K562 (cell line): ENCODE data around the gene IGF2BP3. TPM values are rescaled to one million over a fixed set of nuclear protein-coding genes. Genes with fewer than 3 reads are reported as not detected.

Source experiments
- ARID3B ChIP-seq: fragments of 250-450 bp; sonication (Bioruptor Pico); IDR thresholded peaks from 2 replicates; pipeline ENCODE4 v1.4.0; 2020; ENCODE audit warnings: borderline replicate concordance
- BRF1 ChIP-seq: IDR thresholded peaks from 3 replicates; pipeline ENCODE4 v1.6.1; 2011; ENCODE audit warnings: borderline replicate concordance, mild to moderate bottlenecking; ENCODE audit not compliant: insufficient read length; ENCODE audit errors: extremely low read depth
- CBX3 ChIP-seq, 2 experiments: IDR thresholded peaks; 1 replicate in 1 of 2; 2 replicates in 1 of 2; pipeline ENCODE4 v1.6.1; 2012; ENCODE audit warnings: inconsistent platforms in 2 of 2, low read length in 2 of 2, borderline replicate concordance in 1 of 2, control low read depth in 1 of 2
- DEAF1 ChIP-seq: fragments of 450-650 bp; formaldehyde crosslinking; IDR thresholded peaks from 2 replicates; pipeline ENCODE4 v1.4.0; 2020; ENCODE audit warnings: mild to moderate bottlenecking, moderate library complexity
- ERF ChIP-seq: fragments of 450-650 bp; formaldehyde crosslinking; IDR thresholded peaks from 2 replicates; pipeline ENCODE4 v1.4.0; 2020; ENCODE audit warnings: mild to moderate bottlenecking, mixed read lengths
- GTF2B ChIP-seq: IDR thresholded peaks from 2 replicates; pipeline ENCODE4 v1.6.1; 2011; ENCODE audit not compliant: insufficient read length; ENCODE audit errors: extremely low read depth
- MAX ChIP-seq: sonication (generic); formaldehyde crosslinking; IDR thresholded peaks from 2 replicates; pipeline ENCODE4 v1.9.0; 2022; ENCODE audit warnings: mild to moderate bottlenecking, missing genetic modification reagents
- NCOA2 ChIP-seq, 2 experiments: fragments of 450-650 bp; IDR thresholded peaks; 2 replicates each; pipeline ENCODE4 v1.6.1; 2018; ENCODE audit warnings: mild to moderate bottlenecking in 2 of 2, moderate library complexity in 1 of 2; ENCODE audit not compliant: partially characterized antibody in 2 of 2
- NELFE ChIP-seq: IDR thresholded peaks from 2 replicates; pipeline ENCODE4 v1.6.1; 2011; ENCODE audit warnings: mild to moderate bottlenecking; ENCODE audit not compliant: insufficient read depth, insufficient read length
- PPARD ChIP-seq: fragments of 250-450 bp; sonication (Bioruptor Pico); IDR thresholded peaks from 2 replicates; pipeline ENCODE4 v1.8.0; 2022; ENCODE audit warnings: inconsistent platforms, mild to moderate bottlenecking, moderate library complexity
- PTRF ChIP-seq: fragments of 450-650 bp; IDR thresholded peaks from 2 replicates; pipeline ENCODE4 v1.6.1; 2016; ENCODE audit warnings: mild to moderate bottlenecking, missing genetic modification characterization, missing compliant biosample characterization
- TAL1 ChIP-seq: fragments of 450-650 bp; IDR thresholded peaks from 2 replicates; pipeline ENCODE4 v1.6.1; 2016; ENCODE audit warnings: mild to moderate bottlenecking
- ZNF212 ChIP-seq: fragments of 450-650 bp; formaldehyde crosslinking; IDR thresholded peaks from 2 replicates; pipeline ENCODE4 v1.4.0; 2020; ENCODE audit warnings: mild to moderate bottlenecking
- ZNF217 ChIP-seq: sonication (generic); formaldehyde crosslinking; IDR thresholded peaks from 2 replicates; pipeline ENCODE4 v1.8.0; 2022; ENCODE audit warnings: mild to moderate bottlenecking, missing genetic modification reagents
- ZNF282 ChIP-seq: sonication (generic); formaldehyde crosslinking; IDR thresholded peaks from 2 replicates; pipeline ENCODE4 v1.8.1; 2023; ENCODE audit warnings: missing genetic modification reagents
- ZNF324 ChIP-seq: fragments of 250-450 bp; sonication (Bioruptor Pico); IDR thresholded peaks from 2 replicates; pipeline ENCODE4 v1.4.0; 2020; ENCODE audit warnings: mild to moderate bottlenecking
- ZSCAN32 ChIP-seq: fragments of 450-650 bp; formaldehyde crosslinking; IDR thresholded peaks from 2 replicates; pipeline ENCODE4 v1.4.0; 2020; ENCODE audit warnings: mild to moderate bottlenecking, moderate library complexity
- polyA plus RNA-seq, 8 experiments: library from polyadenylated mRNA; depleted of rRNA in 4 of 8; stranded (reverse) in 5 of 8; unstranded in 3 of 8; fragments of >200 nt; fragmentation: Nextera tagmentation in 2 of 8; fragmentation: Illumina TruSeq in 1 of 8; extraction: Ambion mirVana in 2 of 8; extraction: Trizol in 1 of 8; gene quantifications; 2 replicates each; pipeline versions ENCODE4 v1.2.1 to v1.2.3, GENCODE V29; 2011 to 2014; ENCODE audit warnings: inconsistent platforms in 1 of 8, missing spikeins in 1 of 8
- total RNA-seq, 7 experiments: library from RNA; depleted of rRNA in 6 of 7; stranded (reverse); fragments of >200 nt in 6 of 7; fragmentation: Illumina TruSeq in 2 of 7; extraction: Trizol in 2 of 7; gene quantifications; 2 replicates each; pipeline versions ENCODE4 v1.2.1 to v1.2.3, GENCODE V29; 2011 to 2021; ENCODE audit warnings: low replicate concordance in 1 of 7
- TF ChIP-seq, protein P1 (sequence below): sonication (generic); formaldehyde crosslinking; IDR thresholded peaks from 2 replicates; pipeline ENCODE4 v1.8.0; 2022; ENCODE audit warnings: missing genetic modification reagents, mild to moderate bottlenecking, borderline replicate concordance
- TF ChIP-seq, protein P2 (sequence below): fragments of 250-450 bp; sonication (Bioruptor Pico); IDR thresholded peaks from 2 replicates; pipeline ENCODE4 v1.5.0; 2021
- TF ChIP-seq, protein P3 (sequence below), 3 experiments: IDR thresholded peaks in 2 of 3; conservative IDR thresholded peaks in 1 of 3; 2 replicates each; pipeline ENCODE4 v1.5.1; 2011 to 2012; ENCODE audit warnings: low read length in 3 of 3, mild to moderate bottlenecking in 3 of 3, control low read depth in 2 of 3, improper control_type of control experiment in 1 of 3, inconsistent platforms in 1 of 3, low read depth in 1 of 3, mixed read lengths in 1 of 3, moderate library complexity in 1 of 3; ENCODE audit not compliant: insufficient read depth in 2 of 3

The IGF2BP3 gene
- total and polyA plus RNA-seq, 9 of the 15 experiments (the other 6 are each of a cell fraction or from before 2014, with no cell fraction given), result 8.4 to 88.1 (median 61.2) TPM

DNA sequence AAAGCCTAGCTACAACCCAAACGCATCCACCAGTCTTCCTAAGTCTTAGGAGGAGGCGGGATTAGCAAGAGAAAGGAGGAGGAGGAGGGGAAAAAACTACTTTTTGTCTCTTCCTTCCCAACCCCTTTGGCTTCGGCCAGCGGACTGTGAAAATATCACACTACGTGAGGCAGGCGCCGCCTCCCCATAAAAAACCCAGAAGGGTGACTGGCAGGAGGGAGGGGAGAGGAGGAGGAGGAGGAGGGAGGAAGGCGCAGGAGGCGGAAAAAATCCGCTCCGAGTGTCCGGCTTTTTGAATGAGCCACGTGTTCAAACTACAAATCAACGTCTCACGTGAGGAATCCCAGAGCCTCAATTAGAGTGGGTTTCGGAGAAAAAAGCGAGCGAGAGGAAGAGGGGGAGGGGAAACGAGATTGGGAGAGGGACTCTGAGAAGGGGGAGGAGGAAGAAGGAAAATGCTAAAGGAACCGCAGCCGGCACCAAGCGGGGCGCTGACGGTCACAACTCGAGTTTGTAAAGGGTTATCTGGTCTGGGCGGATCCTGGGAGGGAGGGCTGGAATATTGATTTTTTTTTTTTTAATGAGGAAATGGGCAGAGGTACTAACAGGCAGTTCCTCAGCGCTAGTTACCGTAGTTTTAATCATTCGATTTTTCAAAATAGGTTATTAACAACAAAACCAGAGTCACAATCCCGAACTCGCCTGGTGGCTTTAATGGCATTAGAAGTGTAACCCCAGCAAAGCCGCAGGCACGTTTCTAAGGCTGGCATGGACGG lies at the start of gene IGF2BP3 (continued):
- TF ChIP-seq ZNF212 (no peak), DEAF1 (CRISPR knock-in tag) (no peak), GTF2B (no peak), TAL1 (0 out of 2 replicates have a peak, but pooled peaks have one; percentile 24), CBX3 (IDR thresholded peaks at IDR 0.05; ENCODE audit: borderline replicate concordance in 1 of 2, low read length in 2 of 2) (peak in 1 of 2 experiments; percentile 54; a peak in 1 of 3 replicates), ARID3B (no peak), ZNF324 (CRISPR knock-in tag) (no peak), ZNF282 (CRISPR knock-in tag) (no peak), ERF (CRISPR knock-in tag) (no peak), ZSCAN32 (no peak), MAX (CRISPR knock-in tag) (peak; percentile 82), NELFE (no peak), NCOA2 (IDR thresholded peaks at IDR 0.05; ENCODE audit: partially characterized antibody in 2 of 2) (no peak), PTRF (no peak), ZNF217 (no peak), PPARD (CRISPR knock-in tag) (no peak), BRF1 (no peak)
- TF ChIP-seq, protein P1, sequence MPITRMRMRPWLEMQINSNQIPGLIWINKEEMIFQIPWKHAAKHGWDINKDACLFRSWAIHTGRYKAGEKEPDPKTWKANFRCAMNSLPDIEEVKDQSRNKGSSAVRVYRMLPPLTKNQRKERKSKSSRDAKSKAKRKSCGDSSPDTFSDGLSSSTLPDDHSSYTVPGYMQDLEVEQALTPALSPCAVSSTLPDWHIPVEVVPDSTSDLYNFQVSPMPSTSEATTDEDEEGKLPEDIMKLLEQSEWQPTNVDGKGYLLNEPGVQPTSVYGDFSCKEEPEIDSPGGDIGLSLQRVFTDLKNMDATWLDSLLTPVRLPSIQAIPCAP (CRISPR knock-in tag), result no peak
- TF ChIP-seq, protein P2, sequence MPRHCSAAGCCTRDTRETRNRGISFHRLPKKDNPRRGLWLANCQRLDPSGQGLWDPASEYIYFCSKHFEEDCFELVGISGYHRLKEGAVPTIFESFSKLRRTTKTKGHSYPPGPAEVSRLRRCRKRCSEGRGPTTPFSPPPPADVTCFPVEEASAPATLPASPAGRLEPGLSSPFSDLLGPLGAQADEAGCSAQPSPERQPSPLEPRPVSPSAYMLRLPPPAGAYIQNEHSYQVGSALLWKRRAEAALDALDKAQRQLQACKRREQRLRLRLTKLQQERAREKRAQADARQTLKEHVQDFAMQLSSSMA (CRISPR knock-in tag), result no peak
- TF ChIP-seq, protein P3, sequence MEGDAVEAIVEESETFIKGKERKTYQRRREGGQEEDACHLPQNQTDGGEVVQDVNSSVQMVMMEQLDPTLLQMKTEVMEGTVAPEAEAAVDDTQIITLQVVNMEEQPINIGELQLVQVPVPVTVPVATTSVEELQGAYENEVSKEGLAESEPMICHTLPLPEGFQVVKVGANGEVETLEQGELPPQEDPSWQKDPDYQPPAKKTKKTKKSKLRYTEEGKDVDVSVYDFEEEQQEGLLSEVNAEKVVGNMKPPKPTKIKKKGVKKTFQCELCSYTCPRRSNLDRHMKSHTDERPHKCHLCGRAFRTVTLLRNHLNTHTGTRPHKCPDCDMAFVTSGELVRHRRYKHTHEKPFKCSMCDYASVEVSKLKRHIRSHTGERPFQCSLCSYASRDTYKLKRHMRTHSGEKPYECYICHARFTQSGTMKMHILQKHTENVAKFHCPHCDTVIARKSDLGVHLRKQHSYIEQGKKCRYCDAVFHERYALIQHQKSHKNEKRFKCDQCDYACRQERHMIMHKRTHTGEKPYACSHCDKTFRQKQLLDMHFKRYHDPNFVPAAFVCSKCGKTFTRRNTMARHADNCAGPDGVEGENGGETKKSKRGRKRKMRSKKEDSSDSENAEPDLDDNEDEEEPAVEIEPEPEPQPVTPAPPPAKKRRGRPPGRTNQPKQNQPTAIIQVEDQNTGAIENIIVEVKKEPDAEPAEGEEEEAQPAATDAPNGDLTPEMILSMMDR (IDR thresholded peaks at IDR 0.05 in 2 of 3, conservative IDR thresholded peaks at IDR 0.05 in 1 of 3; ENCODE audit: insufficient read depth in 2 of 3, low read depth in 1 of 3, low read length in 3 of 3), result 0 out of 6 replicates have a peak, but pooled peaks of 2 of the 3 experiments have one; percentile 3 to 16
